ENCODE results near the gene TEDC2.
A peak's percentile ranks its signal among the peaks of the same experiment; 100 is the strongest.

Gene TEDC2

DNA sequence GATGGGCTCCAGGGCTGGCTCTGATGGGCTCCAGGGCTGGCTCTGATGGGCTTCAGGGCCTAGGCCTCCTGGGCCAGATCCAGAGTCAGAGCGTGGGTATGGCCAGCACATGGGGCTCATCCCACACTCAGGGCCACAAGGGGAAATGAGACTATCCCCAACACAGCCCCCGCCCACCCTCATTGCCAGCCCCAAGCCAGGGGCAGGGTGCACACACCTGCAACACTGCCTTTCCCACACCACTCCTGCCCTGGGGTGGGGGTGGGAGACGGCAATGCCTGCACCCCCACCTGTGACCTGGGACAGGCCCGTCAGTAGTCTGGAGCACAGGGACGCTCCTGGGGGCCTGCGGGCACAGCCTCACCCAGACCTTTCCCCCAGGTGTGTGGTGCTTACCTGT is 39.5 kb downstream of the TEDC2 start:
- Histone ChIP-seq H3K36me3 (peaks cover 46% of the 10 kb centered on the region), H3K27me3 (ENCODE audit: insufficient read depth, low read depth, severe bottlenecking) (no peaks in the 10 kb centered on the region), H3K4me3 (ENCODE audit: low read depth, low read length) (no peak overlapping the region), H3K9me3 (ENCODE audit: severe bottlenecking) (no peaks in the 10 kb centered on the region), H3K27ac (no peak overlapping the region)
- TF ChIP-seq, protein P1, sequence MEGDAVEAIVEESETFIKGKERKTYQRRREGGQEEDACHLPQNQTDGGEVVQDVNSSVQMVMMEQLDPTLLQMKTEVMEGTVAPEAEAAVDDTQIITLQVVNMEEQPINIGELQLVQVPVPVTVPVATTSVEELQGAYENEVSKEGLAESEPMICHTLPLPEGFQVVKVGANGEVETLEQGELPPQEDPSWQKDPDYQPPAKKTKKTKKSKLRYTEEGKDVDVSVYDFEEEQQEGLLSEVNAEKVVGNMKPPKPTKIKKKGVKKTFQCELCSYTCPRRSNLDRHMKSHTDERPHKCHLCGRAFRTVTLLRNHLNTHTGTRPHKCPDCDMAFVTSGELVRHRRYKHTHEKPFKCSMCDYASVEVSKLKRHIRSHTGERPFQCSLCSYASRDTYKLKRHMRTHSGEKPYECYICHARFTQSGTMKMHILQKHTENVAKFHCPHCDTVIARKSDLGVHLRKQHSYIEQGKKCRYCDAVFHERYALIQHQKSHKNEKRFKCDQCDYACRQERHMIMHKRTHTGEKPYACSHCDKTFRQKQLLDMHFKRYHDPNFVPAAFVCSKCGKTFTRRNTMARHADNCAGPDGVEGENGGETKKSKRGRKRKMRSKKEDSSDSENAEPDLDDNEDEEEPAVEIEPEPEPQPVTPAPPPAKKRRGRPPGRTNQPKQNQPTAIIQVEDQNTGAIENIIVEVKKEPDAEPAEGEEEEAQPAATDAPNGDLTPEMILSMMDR (IDR thresholded peaks at IDR 0.05; ENCODE audit: low read depth, low read length) = no peak
- DNase-seq = no peak

DNA sequence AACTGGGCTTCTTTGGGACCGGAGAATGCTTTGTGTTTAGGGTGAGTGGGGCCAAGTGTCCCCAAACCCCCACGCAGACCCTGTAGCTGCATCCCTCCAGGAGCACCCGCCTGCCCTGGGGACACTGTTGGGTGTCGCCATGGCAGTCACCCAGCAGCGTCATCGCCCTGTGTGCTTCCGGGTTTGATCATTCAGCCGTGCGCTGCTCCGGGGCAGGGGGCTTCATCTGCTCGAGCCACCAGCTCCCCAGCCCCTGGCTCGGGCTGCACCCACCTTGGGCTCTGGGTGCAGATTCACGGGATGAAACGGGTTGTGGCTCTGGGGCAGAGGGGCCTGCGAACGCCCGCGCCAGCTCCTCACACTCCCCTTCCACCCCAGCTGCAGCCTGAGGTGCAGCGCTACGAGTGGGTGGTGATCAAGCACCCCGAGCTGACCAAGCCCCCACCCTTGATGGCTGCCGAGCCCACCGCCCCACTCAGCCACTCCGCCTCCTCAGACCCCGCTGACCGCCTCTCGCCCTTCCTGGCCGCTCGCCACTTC is 40.1 kb downstream of the TEDC2 start:
- Histone ChIP-seq H3K9me3 (ENCODE audit: severe bottlenecking) (no peaks in the 10 kb centered on the region), H3K27ac (peak overlapping the region; percentile 66; the same call in 1 of the 2 replicates), H3K4me3 (ENCODE audit: low read depth, low read length) (no peak overlapping the region), H3K27me3 (ENCODE audit: insufficient read depth, low read depth, severe bottlenecking) (no peaks in the 10 kb centered on the region), H3K36me3 (peaks cover 46% of the 10 kb centered on the region)
- TF ChIP-seq, protein P1 (IDR thresholded peaks at IDR 0.05; ENCODE audit: low read depth, low read length) = no peak
- DNase-seq = no peak

DNA sequence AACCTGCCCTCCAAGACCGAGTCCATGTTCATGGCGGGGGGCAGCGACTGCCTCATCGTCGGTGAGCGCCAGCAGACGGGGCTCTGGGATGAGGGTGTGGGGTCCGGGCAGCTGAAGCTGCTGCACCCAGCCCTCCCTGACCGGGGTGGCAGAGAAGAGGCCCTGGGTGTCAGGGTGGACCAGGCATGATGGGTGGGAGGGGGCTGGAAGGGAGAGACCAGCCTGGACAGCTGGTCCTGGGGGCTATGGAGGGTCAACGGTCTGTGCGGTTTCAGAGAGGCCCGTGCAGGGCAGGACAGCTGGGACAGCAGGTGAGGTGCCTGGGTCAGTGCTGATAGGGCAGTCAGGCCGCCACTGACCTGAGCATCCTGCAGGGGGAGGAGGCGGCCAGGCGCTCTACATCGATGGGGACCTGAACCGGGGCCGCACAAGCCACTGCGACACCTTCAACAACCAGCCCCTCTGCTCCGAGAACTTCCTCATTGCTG is 40.6 kb downstream of the TEDC2 start:
- no peak for DNase-seq

GRCh38 chr16:2500918-2501750 is 41.2 kb downstream of the TEDC2 start:
- H3K36me3 ChIP-seq = peaks cover 45% of the 10 kb centered on the region
- TF ChIP-seq, protein P1 (IDR thresholded peaks at IDR 0.05; ENCODE audit: low read depth, low read length) = peak; percentile 97
- no peaks in the 10 kb centered on the region for H3K27me3 ChIP-seq (ENCODE audit: insufficient read depth, low read depth, severe bottlenecking)
- peak; percentile 90 for DNase-seq
- H3K27ac ChIP-seq = peak overlapping the region; percentile 66
- peak overlapping the region; percentile 18; the same call in 1 of the 2 replicates for H3K4me3 ChIP-seq (ENCODE audit: low read depth, low read length)
- no peaks in the 10 kb centered on the region for H3K9me3 ChIP-seq (ENCODE audit: severe bottlenecking)

More for the DNA sequence above, 40.6 kb downstream of the TEDC2 start:
- peak overlapping the region; percentile 66 for H3K27ac ChIP-seq
- no peak overlapping the region for H3K4me3 ChIP-seq (ENCODE audit: low read depth, low read length)
- no peaks in the 10 kb centered on the region for H3K9me3 ChIP-seq (ENCODE audit: severe bottlenecking)
- H3K36me3 ChIP-seq = peaks cover 46% of the 10 kb centered on the region
- TF ChIP-seq, protein P1 (IDR thresholded peaks at IDR 0.05; ENCODE audit: low read depth, low read length) = peak; percentile 21
- H3K27me3 ChIP-seq (ENCODE audit: insufficient read depth, low read depth, severe bottlenecking) = no peaks in the 10 kb centered on the region

DNA sequence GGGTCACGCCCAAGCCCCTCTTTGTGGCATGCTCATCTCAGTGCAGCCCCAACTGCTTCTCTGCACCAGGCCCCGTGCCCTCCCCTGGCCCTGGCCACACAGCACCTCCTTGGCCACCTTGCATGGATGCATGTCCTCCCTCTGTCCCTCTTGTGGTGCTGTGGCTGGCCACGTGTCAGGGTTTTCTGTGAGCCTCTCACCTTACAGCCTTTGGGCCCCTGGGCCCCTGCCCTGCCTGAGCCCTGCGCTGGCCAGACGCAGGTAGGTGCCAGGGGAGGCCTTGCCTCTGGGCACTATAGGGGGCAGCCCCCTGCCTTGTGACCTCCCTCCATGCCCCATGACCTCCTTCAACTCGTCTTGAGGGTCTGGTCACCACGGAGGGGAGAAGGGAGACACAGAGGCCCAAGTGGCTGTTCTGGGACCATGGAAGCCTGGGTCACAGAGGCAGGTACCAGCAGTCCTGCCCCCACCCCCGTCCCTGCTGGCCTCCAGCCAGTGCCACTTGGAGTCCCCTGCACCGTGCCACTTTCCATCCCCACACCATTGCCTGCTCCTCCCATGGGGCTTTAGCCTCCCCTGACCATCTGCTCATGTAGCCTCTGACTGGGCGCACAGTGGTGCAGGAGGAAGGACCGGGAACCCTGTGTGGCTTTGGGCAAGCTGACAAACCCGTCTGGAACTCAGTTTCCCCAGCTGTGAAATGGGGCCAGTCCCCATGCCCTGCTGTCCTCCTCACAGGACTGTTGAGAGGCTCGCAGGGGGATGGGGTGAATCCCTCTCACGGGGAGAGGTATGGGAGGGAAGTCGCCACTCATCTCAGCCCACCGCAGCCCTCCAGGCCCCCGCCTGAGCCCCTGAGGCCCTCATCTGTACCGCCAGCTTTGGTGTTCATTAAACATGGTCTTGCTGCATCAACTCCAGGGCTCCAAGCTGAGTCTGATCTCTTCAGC is 42.3 kb downstream of the TEDC2 start:
- TF ChIP-seq, protein P1 (IDR thresholded peaks at IDR 0.05; ENCODE audit: low read depth, low read length) = no peak
- Histone ChIP-seq H3K27me3 (ENCODE audit: insufficient read depth, low read depth, severe bottlenecking) (no peaks in the 10 kb centered on the region), H3K36me3 (peaks cover 34% of the 10 kb centered on the region), H3K9me3 (ENCODE audit: severe bottlenecking) (no peaks in the 10 kb centered on the region), H3K27ac (peak overlapping the region; percentile 66), H3K4me3 (ENCODE audit: low read depth, low read length) (no peak overlapping the region)
- DNase-seq = no peak

Data from WERI-Rb-1 (cell line).